HEK293 (cell line): ENCODE results near the gene SLX9.

ENCODE experiments used
- BCL6B ChIP-seq: fragments of 450-650 bp; formaldehyde crosslinking; IDR thresholded peaks from 2 replicates; pipeline ENCODE4 v1.5.1; 2017; ENCODE audit warnings: missing biosample characterization, missing genetic modification characterization
- GLI4 ChIP-seq: fragments of 450-650 bp; formaldehyde crosslinking; IDR thresholded peaks from 2 replicates; pipeline ENCODE4 v1.5.1; 2016; ENCODE audit warnings: missing biosample characterization, missing genetic modification characterization
- OSR2 ChIP-seq: fragments of 450-650 bp; formaldehyde crosslinking; IDR thresholded peaks from 2 replicates; pipeline ENCODE4 v1.5.1; 2016; ENCODE audit warnings: missing biosample characterization, missing genetic modification characterization
- PRDM10 ChIP-seq: fragments of 450-650 bp; formaldehyde crosslinking; IDR thresholded peaks from 2 replicates; pipeline ENCODE4 v1.5.1; 2016; ENCODE audit warnings: missing biosample characterization, missing genetic modification characterization
- PRDM2 ChIP-seq: fragments of 450-650 bp; formaldehyde crosslinking; IDR thresholded peaks from 2 replicates; pipeline ENCODE4 v1.5.1; 2016; ENCODE audit warnings: missing biosample characterization, missing genetic modification characterization, borderline replicate concordance
- PRDM4 ChIP-seq: fragments of 450-650 bp; formaldehyde crosslinking; IDR thresholded peaks from 2 replicates; pipeline ENCODE4 v1.5.1; 2017; ENCODE audit warnings: missing biosample characterization, missing genetic modification characterization
- REPIN1 ChIP-seq: fragments of 450-650 bp; formaldehyde crosslinking; IDR thresholded peaks from 2 replicates; pipeline ENCODE4 v1.5.1; 2017; ENCODE audit warnings: missing biosample characterization, missing genetic modification characterization, low read depth
- SP3 ChIP-seq: fragments of 450-650 bp; formaldehyde crosslinking; IDR thresholded peaks from 2 replicates; pipeline ENCODE4 v1.5.1; 2016; ENCODE audit warnings: missing biosample characterization, missing genetic modification characterization
- ZFP37 ChIP-seq: fragments of 450-650 bp; formaldehyde crosslinking; IDR thresholded peaks from 2 replicates; pipeline ENCODE4 v1.5.1; 2016; ENCODE audit warnings: missing biosample characterization, missing genetic modification characterization
- ZNF157 ChIP-seq: fragments of 450-650 bp; formaldehyde crosslinking; IDR thresholded peaks from 2 replicates; pipeline ENCODE4 v1.5.1; 2016; ENCODE audit warnings: missing biosample characterization, missing genetic modification characterization
- ZNF266 ChIP-seq: fragments of 450-650 bp; formaldehyde crosslinking; IDR thresholded peaks from 2 replicates; pipeline ENCODE4 v1.5.1; 2016; ENCODE audit warnings: missing biosample characterization, missing genetic modification characterization, low read depth
- ZNF292 ChIP-seq: fragments of 450-650 bp; formaldehyde crosslinking; IDR thresholded peaks from 2 replicates; pipeline ENCODE4 v1.5.1; 2016; ENCODE audit warnings: low read depth, missing biosample characterization, missing genetic modification characterization, borderline replicate concordance
- ZNF416 ChIP-seq: fragments of 450-650 bp; formaldehyde crosslinking; IDR thresholded peaks from 2 replicates; pipeline ENCODE4 v1.5.1; 2016; ENCODE audit warnings: missing biosample characterization, missing genetic modification characterization
- ZNF433 ChIP-seq: fragments of 450-650 bp; formaldehyde crosslinking; IDR thresholded peaks from 2 replicates; pipeline ENCODE4 v1.5.1; 2016; ENCODE audit warnings: missing biosample characterization, missing genetic modification characterization, low read depth
- ZNF48 ChIP-seq: fragments of 450-650 bp; formaldehyde crosslinking; IDR thresholded peaks from 2 replicates; pipeline ENCODE4 v1.5.1; 2016; ENCODE audit warnings: missing biosample characterization, missing genetic modification characterization
- ZNF518A ChIP-seq: fragments of 450-650 bp; formaldehyde crosslinking; conservative IDR thresholded peaks from 2 replicates; pipeline ENCODE4 v1.5.1; 2016; ENCODE audit warnings: low read depth, missing biosample characterization, missing genetic modification characterization
- ZNF544 ChIP-seq: fragments of 450-650 bp; formaldehyde crosslinking; IDR thresholded peaks from 2 replicates; pipeline ENCODE4 v1.5.0; 2017; ENCODE audit warnings: missing biosample characterization, missing genetic modification characterization
- ZNF585B ChIP-seq: fragments of 450-650 bp; formaldehyde crosslinking; IDR thresholded peaks from 2 replicates; pipeline ENCODE4 v1.5.1; 2016; ENCODE audit warnings: missing biosample characterization, missing genetic modification characterization
- ZNF747 ChIP-seq: fragments of 450-650 bp; formaldehyde crosslinking; IDR thresholded peaks from 2 replicates; pipeline ENCODE4 v1.5.1; 2016; ENCODE audit warnings: missing biosample characterization, missing genetic modification characterization

The SLX9 gene

GRCh38 chr21:44939532-44940115 is at the start of gene SLX9 (continued):
- TF ChIP-seq PRDM10 (tag by site-specific recombination) (peak; percentile 60), ZNF157 (no peak), ZNF747 (tag by site-specific recombination) (no peak), ZNF48 (tag by site-specific recombination) (no peak), REPIN1 (tag by site-specific recombination) (peak; percentile 97; the same call in 1 of the 2 replicates), ZNF585B (tag by site-specific recombination) (no peak; the same call in 1 of the 2 replicates), ZNF292 (tag by site-specific recombination) (no peak), ZNF433 (tag by site-specific recombination) (no peak), BCL6B (tag by site-specific recombination) (no peak), ZNF544 (tag by site-specific recombination) (no peak), ZNF266 (tag by site-specific recombination) (no peak), ZNF416 (tag by site-specific recombination) (no peak), ZNF518A (tag by site-specific recombination) (peak; percentile 76), SP3 (tag by site-specific recombination) (peak; percentile 74), GLI4 (tag by site-specific recombination) (peak; percentile 95), PRDM4 (tag by site-specific recombination) (peak; percentile 70), OSR2 (peak; percentile 91), PRDM2 (tag by site-specific recombination) (no peak), ZFP37 (tag by site-specific recombination) (peak; percentile 90; the same call in 1 of the 2 replicates)
